PC-3 (cell line): Measurements from ENCODE around the gene RNF148.

Source experiments
- EZH2phosphoT487 ChIP-seq: fragments of 300-600 bp; sonication (generic); IDR thresholded peaks from 2 replicates; pipeline ENCODE4 v1.6.1; 2018; ENCODE audit warnings: mild to moderate bottlenecking, antibody characterized with exemption, low read length, borderline replicate concordance
- TF ChIP-seq, protein P1 (sequence below): fragments of 300-600 bp; sonication (generic); conservative IDR thresholded peaks from 2 replicates; pipeline ENCODE4 v1.5.1; 2017; ENCODE audit warnings: antibody characterized with exemption, low read depth, mild to moderate bottlenecking, low read length

DNA sequence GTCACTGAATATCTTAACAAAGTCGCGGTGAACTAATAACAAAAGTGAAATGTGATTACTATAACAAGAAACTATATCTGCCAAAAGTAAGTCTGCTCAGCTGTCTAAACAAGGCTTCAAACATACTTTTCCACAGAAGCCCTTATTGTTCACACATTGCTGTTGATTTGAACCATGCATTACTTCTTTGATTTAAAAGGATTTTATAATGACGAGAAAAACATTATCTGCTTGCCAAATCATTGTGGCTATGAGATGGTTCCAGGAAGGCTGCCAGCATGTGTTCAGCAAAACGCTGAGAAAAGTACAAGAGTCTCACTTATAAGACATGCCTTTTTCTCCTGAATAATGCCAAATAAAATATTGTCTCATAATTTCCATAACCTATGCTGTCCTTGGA, 28.2 kb downstream of the RNF148 start:
- TF ChIP-seq, protein P1, sequence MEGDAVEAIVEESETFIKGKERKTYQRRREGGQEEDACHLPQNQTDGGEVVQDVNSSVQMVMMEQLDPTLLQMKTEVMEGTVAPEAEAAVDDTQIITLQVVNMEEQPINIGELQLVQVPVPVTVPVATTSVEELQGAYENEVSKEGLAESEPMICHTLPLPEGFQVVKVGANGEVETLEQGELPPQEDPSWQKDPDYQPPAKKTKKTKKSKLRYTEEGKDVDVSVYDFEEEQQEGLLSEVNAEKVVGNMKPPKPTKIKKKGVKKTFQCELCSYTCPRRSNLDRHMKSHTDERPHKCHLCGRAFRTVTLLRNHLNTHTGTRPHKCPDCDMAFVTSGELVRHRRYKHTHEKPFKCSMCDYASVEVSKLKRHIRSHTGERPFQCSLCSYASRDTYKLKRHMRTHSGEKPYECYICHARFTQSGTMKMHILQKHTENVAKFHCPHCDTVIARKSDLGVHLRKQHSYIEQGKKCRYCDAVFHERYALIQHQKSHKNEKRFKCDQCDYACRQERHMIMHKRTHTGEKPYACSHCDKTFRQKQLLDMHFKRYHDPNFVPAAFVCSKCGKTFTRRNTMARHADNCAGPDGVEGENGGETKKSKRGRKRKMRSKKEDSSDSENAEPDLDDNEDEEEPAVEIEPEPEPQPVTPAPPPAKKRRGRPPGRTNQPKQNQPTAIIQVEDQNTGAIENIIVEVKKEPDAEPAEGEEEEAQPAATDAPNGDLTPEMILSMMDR, result no peak
- no peak for TF ChIP-seq EZH2phosphoT487
